NCI-H345 treated with DMSO at 0.1 percent for 48 hours (cell line): ENCODE results near the gene ENDOU.

Experiments used
- DNase-seq: peaks from one replicate; lab custom pipeline; 2025; ENCODE audit not compliant: unreplicated experiment; lab: John Stamatoyannopoulos, UW

Gene ENDOU

DNA sequence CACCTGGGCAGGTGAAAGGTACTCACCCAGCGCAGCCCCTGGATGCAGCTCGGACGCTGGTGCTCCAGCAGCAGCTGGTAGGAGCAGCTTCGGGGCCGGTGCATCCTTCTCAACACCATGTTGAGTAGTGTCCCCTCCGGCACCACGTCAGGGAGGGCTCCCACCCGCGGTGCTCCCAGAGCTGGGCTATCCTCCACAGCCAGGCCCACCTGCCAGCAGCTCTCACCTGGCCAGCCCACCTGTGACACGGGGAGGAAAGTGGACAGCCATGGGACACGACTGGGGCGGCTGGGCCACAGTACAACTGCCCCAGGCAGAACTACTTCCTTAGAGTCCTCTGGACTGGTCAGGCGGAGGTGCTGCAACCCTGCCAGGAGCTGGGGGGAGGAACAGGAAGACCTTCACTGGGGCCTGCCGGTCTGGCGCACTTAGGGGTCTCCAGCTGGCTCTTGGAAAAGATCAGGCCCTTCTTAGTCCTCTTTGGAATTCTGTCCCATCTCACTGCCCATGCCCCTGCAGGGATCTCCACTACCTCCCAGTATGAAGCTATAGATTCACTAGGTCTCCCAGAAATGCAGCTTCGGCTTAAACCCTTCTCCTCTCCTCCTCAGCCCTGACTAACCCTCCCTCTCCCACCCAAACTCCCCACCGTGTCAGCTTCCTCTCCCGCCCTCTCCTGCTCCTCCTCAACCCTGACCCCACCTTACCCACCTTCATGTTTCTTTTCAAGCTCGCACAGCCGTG, 32.7 kb upstream of the ENDOU start:
- DNase-seq = no peak

GRCh38 chr12:47757364-47757839, 32.1 kb upstream of the ENDOU start:
- no peak for DNase-seq

DNA sequence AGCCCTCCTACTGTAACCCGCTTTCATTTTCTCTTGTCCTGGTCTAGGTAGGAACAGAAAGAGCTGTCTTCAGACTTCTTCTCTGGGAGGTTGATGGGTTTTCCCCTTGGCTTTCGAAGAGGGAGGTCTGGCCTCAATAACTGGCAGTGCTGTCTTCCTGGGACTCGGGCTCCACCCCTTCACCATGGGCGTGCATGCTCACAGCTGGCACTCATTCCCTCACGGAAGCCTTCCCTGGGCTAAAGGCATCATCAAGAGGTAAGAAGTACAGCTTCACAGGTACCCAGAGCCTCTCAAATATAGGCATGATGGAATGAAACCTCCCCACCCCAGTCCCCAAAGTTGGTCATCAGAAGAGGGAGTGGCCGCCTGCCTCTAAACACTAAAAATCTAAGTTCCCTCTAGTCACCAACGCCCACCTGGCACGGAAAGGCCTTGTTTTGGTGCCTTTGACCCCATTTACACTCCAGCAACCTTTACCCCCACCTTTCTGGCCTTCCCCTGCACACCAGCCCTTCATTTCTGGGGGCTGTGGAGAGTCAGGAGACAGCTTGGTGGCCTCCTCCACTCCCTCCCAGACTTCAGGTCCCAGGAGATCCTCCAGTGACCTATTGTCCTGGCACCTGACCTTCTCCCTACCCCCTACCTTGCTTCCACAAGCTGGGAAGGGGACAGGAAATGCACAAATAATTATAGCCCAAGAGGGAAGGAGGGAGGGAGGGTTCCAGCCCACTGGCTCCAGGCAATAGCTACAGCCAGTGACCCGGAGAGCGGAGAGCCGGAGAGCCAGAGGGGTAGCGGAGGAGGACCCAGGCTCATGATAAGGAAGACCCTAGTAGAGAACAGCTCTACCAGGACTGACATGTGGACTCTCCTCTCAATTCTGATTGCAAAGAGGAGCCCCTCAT, 30.6 kb upstream of the ENDOU start:
- no peak for DNase-seq

DNA sequence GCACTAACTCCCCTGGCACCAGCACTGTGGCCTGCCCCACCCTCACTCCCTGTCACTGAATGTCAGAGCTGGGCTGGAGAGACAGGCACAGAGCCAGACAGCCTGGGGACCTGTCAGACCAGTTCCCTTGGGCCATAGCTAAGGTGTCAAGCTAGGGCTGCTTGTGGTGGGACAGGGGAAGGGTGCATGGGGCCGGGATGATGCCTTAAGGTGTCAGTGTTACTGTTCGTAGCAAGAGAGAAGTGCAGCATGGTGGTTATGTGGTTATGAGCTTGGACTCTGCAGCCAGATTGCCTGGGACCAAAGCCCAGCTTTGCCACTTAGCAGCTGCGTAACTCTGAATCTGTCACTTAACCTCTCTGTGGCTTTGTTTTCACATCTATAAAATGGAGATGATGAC, 29.6 kb upstream of the ENDOU start:
- DNase-seq = no peak

GRCh38 chr12:47754126-47754525, 28.8 kb upstream of the ENDOU start:
- DNase-seq = no peak

DNA sequence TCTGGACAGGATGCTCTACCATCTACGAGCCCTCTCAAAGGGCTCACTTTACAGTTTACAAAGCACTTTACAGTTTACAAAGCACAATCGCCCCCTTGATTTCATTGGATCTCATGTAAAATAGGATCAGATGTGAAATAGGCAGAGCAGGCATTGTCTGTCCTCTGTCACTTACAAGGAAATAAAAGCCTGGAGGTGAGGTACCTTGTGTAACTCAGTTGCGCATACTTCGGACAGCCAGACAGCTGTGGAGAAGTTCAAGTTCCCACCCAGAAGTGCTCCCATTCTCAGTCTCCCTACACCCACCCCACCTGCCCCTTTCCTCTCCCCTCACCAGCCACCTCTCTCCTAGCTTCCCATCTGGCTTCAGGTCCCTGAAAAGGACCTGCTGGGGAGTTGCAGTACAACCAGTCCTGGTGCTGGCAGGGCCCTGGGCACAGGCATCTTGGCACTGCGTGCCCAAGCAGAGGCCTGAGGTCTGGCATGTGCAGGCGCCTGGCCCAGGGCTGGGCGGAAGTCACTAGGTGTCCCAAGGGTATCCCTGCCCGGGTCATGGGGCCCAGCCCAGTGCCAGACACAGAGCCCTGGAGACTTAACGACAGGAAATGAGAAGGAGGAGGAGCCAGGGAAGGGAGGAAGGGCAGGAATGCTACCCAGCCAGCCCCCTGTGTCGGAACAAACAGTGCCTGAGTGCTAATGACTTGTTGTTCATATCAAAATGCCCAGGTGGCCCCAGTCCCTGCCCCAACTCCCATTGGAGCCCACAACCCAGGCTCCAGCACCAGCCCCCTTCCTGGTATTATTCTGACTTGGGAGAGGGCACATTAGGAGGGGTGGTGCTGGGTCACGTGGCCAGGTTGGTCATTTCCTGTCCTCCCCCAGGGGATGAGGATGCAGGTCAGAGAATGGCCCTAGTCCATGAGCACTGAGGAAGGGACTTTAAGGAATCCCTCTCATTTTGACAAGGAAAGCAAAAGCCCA, 28.0 kb upstream of the ENDOU start:
- no peak for DNase-seq

GRCh38 chr12:47752552-47752951, 27.3 kb upstream of the ENDOU start:
- DNase-seq = no peak

DNA sequence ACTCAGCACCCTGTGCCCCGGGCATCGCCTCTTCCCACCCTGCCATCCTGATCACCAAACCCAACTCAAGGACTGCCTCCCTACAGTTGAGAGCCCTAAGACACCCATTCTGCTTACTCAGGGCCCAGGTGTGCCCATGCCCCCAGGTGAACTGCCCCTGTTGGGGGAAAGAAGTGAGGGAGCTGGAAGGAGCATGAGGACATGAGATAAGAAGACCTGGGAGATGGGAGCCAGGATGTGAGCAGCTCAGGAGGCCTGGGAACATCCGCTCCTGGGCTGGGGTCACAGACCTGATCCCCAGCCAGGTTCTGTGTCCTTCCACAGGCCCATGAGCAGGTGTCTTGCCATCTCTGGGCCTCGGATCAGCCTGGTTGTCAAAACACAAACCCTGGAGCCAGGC, 26.8 kb upstream of the ENDOU start:
- no peak for DNase-seq

DNA sequence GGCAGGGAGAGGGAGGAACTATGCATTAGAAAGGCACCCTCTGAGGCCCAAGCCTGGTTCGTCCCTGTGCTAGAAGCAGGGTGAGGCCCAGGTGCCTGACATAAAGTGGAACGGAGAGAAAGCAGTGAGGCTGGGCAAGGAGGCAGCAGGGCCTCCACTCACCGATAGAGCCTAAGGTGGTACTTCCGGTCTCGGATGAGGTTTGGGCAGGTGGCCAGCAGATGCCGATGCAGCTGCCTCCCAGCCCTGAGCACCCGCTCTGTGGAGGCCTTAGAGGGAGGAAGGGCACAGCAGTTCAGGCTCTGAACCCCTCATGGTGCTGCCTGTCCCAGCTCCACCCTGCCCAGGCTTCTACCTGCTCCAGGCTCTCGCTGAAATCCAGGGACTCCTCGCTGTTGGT, 26.3 kb upstream of the ENDOU start:
- no peak for DNase-seq

- DNase-seq = no peak
Observed at GRCh38 chr12:47750916-47751470, 25.7 kb upstream of the ENDOU start.

- DNase-seq = no peak
Observed at GRCh38 chr12:47750229-47750798, 25.0 kb upstream of the ENDOU start.

DNA sequence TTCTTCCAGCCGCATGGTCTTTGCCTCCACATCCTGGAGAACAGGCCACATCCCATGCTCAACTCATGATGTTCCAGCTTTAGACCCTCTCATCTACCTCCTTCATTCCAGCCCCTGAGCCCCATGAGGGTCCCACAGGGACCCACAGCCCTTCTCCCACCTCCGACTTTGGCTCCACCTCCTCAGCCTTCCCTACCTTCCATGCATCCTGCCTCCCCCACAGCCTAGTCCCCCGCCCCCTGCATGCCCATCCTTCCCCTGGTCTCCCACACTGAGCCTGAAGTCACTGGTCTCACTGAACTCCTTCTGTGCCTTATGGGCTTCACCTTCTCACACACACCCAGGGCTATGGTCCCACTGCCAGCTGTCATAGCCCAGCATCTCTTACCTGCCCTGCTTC, 23.6 kb upstream of the ENDOU start:
- no peak for DNase-seq

GRCh38 chr12:47748507-47748828, 23.2 kb upstream of the ENDOU start:
- DNase-seq = no peak

GRCh38 chr12:47747596-47748506, 22.6 kb upstream of the ENDOU start:
- DNase-seq = no peak

DNA sequence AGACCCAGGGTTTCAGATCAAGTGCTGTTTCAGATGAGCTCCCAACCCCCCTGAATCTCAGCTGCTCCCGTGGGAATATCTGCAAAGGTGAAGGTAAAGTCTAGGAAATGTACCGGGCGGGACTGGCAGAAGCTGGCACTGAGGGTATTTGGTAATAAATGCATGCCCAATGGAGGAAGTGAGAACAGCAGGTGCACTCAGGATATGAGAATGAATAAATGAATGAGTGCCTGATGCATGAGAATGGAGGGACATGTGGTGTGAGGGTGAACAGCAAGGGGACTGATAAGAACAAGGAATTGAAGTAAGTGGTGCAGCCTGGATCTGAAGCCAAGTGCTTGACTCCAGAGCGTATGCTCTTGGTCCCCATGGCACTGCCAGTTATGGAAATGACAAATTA, 21.8 kb upstream of the ENDOU start:
- no peak for DNase-seq

DNA sequence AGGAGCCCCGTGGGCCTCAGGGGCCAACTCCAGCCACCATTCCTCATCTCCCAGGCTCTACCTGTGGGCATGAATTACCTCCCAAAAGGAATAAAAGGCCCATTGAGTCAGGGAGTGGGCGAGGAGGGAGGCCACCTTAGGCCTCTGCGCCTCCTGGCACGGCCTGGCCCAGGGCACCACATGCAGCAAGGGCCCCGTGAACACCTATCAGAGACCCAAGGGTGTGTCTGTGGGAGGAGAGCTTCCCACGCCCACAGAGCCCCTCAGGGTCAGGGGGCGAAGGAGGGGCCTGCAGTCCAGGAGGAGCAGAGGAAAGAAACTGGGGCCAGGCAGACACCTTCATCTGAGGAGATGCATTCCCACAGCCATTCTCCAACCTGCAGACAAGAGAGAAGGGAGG, 21.2 kb upstream of the ENDOU start:
- DNase-seq = no peak

DNA sequence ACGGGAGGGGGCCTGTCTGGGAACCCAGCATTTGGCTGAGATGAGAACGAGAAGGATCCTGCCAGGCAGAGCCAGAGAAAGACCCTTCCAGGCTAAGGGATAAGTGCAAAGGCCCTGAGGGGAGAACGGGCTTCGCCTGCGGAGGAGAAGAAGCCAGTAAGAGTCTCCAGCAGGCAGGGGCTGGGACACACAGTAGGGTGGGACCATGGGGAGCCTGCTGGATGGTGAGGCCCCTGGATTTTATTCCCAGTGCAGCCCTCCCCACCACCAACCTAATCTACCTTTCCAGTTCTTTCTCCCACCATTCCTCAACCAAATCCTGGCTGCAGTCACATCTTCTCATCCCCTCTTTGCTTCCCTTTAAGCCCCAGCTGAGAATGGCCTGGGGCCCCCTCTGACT, 20.8 kb upstream of the ENDOU start:
- no peak for DNase-seq

GRCh38 chr12:47745485-47746041, 20.3 kb upstream of the ENDOU start:
- DNase-seq = no peak

DNA sequence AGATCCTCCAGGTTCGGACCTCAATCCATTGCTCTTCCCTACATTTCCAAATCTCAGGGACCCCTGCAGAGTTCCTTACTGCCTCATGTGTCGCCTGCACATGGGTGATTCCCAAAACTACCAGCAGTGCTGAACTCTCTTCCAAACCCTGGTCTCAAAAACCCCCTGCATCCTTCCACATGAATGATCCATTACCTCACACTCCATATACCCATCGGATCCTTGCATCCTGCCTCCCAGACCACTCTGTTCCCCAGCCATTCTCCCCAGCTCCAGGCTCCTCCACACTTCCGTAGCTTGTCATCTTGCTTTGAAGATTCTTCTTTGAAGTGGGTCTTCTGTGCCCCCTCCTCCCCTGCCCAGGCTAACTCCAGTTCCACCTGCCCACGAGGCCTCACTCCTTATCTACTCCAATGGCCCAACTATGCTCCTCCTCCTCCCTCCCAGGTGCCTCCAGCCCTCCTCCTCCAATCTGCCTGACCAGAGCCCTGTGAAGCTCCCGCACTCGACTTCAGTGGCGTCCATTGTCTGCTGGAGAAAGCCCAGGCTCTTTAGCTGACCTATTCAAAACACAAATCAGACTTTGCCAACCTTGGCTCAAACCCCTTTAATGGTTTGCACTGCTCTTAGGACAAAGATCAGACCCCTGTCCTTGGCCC, 19.6 kb upstream of the ENDOU start:
- no peak for DNase-seq
